Ishikawa (cell line): Measurements from ENCODE around the gene TGFBR3.

Experiments
- CEBPB ChIP-seq: IDR thresholded peaks from 2 replicates; pipeline ENCODE4 v1.6.1; 2012
- CREB1 ChIP-seq: IDR thresholded peaks from 2 replicates; pipeline ENCODE4 v1.6.1; 2012; ENCODE audit warnings: low read depth
- EGR1 ChIP-seq: IDR thresholded peaks from 2 replicates; pipeline ENCODE4 v1.6.1; 2012
- EP300 ChIP-seq: IDR thresholded peaks from 2 replicates; pipeline ENCODE4 v1.6.1; 2012; ENCODE audit warnings: borderline replicate concordance
- FOXM1 ChIP-seq: IDR thresholded peaks from 2 replicates; pipeline ENCODE4 v1.6.1; 2012; ENCODE audit warnings: low read depth, borderline replicate concordance
- MAX ChIP-seq: IDR thresholded peaks from 2 replicates; pipeline ENCODE4 v1.6.1; 2012
- NFIC ChIP-seq: IDR thresholded peaks from 2 replicates; pipeline ENCODE4 v1.6.1; 2012
- RAD21 ChIP-seq: IDR thresholded peaks from 2 replicates; pipeline ENCODE4 v1.6.1; 2012; ENCODE audit warnings: low read depth
- REST ChIP-seq: IDR thresholded peaks from 2 replicates; pipeline ENCODE4 v1.6.1; 2012; ENCODE audit warnings: low read depth, mild to moderate bottlenecking
- TAF1 ChIP-seq: IDR thresholded peaks from 2 replicates; pipeline ENCODE4 v1.6.1; 2012; ENCODE audit warnings: low read depth, mild to moderate bottlenecking
- TCF12 ChIP-seq: IDR thresholded peaks from 2 replicates; pipeline ENCODE4 v1.6.1; 2012; ENCODE audit warnings: low read depth
- YY1 ChIP-seq: IDR thresholded peaks from 2 replicates; pipeline ENCODE4 v1.6.1; 2012; ENCODE audit warnings: low read depth

- TF ChIP-seq RAD21 = no peak
- no peak for TF ChIP-seq EP300
- no peak for TF ChIP-seq MAX
- no peak for TF ChIP-seq REST
- no peak for TF ChIP-seq CEBPB
- TF ChIP-seq CREB1 = no peak
- no peak for TF ChIP-seq TCF12
- no peak for TF ChIP-seq TAF1
- TF ChIP-seq FOXM1 = no peak
- no peak for TF ChIP-seq EGR1
- no peak for TF ChIP-seq NFIC
- no peak for TF ChIP-seq YY1
These were observed 188.5 kb downstream of the TGFBR3 start for GRCh38 chr1:91697416-91697815.
